ENCODE measurements around the gene AHNAK.

Gene AHNAK

DNA sequence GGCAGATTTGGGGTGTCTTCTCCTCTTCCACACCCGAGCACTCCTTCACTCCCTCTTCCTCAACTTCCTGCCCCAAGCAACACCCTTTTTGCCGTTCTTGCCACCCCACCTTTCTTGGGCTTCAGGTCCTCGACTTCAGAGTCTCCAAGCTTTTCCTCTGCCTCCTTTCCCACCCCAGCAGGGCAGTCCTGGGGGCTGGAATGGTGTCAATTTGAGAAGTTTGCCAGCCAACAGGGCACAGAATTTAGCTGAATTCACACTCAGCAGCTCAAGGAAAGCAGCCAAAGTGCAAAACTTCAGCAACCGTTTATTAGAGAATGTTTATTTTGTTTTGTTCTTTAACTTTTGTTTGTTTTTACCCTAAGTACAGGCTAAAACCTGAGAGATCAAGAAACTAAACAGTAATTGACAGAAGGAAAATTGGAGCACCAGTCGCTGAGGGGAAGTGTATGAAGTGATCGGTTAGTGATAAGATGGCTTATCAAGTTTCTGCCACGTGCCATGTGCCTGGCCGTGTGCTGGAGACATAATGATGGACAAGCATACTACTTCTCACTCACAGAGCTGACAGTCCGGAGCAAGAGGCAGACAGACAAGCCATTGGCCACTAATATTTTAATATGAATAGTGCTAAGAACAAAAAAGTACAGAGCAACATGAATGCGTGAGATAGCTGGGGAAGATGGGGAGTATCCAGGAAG is 44.4 kb downstream of the AHNAK start:
- Histone ChIP-seq H3K27ac (ENCODE audit: extremely low read depth, low read depth, low read length) (no peak overlapping the region), H3K36me3 (ENCODE audit: control insufficient read depth in 2 of 2, insufficient read depth in 1 of 2, low read length in 2 of 2) (no peaks in the 10 kb centered on the region), H3K9me3 (ENCODE audit: control insufficient read depth, insufficient read depth, low read depth, low read length) (no peaks in the 10 kb centered on the region), H3K4me3 (ENCODE audit: low read depth, low read length) (no peak overlapping the region), H3K4me1 (ENCODE audit: control insufficient read depth, insufficient read depth, low read length) (no peaks in the 10 kb centered on the region)
- TF ChIP-seq ZNF529 (tag by site-specific recombination; IDR thresholded peaks at IDR 0.05; ENCODE audit: insufficient replicate concordance) = no peak
- peak; percentile 39; the same call in 1 of the 2 replicates for TF ChIP-seq SP7 (tag by site-specific recombination; IDR thresholded peaks at IDR 0.05)
- ChIA-PET CTCF (interaction anchor here (0.9 kb wide), 1 partner anchor 43 kb away, joined by 3 read pairs; no protein-coding TSS in a partner anchor), POLR2A (no interaction called here)

DNA sequence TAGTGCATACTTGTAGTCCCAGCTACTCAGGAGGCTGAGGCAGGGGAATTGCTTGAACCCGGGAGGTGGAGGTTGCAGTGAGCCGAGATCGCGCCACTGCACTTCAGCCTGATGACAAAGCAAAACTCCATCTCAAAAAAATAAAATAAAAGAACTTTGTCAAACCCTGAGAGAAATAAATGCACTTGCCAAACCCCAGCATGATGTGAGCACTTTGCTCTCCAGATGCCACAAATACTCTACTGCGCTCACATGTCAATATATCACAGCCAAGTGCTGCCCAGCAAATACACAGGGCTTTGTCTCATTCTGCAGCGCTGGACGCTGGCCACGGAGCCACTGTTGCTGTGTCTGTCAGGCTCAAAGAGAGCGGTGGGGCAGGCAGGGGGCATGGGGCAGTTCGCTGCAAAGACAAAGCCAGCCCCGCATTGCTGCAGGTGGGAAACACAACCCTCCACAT is 45.1 kb downstream of the AHNAK start:
- TF ChIP-seq ZFP41 (tag by site-specific recombination; IDR thresholded peaks at IDR 0.05; ENCODE audit: borderline replicate concordance) (no peak), ZNF529 (tag by site-specific recombination; IDR thresholded peaks at IDR 0.05; ENCODE audit: insufficient replicate concordance) (no peak), KLF8 (tag by site-specific recombination; IDR thresholded peaks at IDR 0.05) (no peak), ZNF214 (tag by site-specific recombination; IDR thresholded peaks at IDR 0.05; ENCODE audit: borderline replicate concordance) (no peak), ZNF626 (tag by site-specific recombination; IDR thresholded peaks at IDR 0.05) (no peak), ZIC2 (tag by site-specific recombination; IDR thresholded peaks at IDR 0.05) (no peak), ZNF707 (tag by site-specific recombination; IDR thresholded peaks at IDR 0.05) (no peak), KLF7 (tag by site-specific recombination; IDR thresholded peaks at IDR 0.05; ENCODE audit: borderline replicate concordance) (no peak), ZNF791 (tag by site-specific recombination; IDR thresholded peaks at IDR 0.05) (no peak), GLIS1 (tag by site-specific recombination; IDR thresholded peaks at IDR 0.05) (no peak), OVOL3 (tag by site-specific recombination; IDR thresholded peaks at IDR 0.05) (no peak), ZNF23 (tag by site-specific recombination; IDR thresholded peaks at IDR 0.05; ENCODE audit: borderline replicate concordance) (no peak), ZNF571 (tag by site-specific recombination; IDR thresholded peaks at IDR 0.05) (no peak), ZNF140 (tag by site-specific recombination; IDR thresholded peaks at IDR 0.05) (no peak), ZBTB48 (tag by site-specific recombination; IDR thresholded peaks at IDR 0.05) (no peak), ZNF624 (tag by site-specific recombination; IDR thresholded peaks at IDR 0.05) (no peak)
- TF ChIP-seq, protein P1, sequence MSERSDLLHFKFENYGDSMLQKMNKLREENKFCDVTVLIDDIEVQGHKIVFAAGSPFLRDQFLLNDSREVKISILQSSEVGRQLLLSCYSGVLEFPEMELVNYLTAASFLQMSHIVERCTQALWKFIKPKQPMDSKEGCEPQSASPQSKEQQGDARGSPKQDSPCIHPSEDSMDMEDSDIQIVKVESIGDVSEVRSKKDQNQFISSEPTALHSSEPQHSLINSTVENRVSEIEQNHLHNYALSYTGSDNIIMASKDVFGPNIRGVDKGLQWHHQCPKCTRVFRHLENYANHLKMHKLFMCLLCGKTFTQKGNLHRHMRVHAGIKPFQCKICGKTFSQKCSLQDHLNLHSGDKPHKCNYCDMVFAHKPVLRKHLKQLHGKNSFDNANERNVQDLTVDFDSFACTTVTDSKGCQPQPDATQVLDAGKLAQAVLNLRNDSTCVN (tag by site-specific recombination; optimal IDR thresholded peaks at IDR 0.05) = no peak
- TF ChIP-seq, protein P2, sequence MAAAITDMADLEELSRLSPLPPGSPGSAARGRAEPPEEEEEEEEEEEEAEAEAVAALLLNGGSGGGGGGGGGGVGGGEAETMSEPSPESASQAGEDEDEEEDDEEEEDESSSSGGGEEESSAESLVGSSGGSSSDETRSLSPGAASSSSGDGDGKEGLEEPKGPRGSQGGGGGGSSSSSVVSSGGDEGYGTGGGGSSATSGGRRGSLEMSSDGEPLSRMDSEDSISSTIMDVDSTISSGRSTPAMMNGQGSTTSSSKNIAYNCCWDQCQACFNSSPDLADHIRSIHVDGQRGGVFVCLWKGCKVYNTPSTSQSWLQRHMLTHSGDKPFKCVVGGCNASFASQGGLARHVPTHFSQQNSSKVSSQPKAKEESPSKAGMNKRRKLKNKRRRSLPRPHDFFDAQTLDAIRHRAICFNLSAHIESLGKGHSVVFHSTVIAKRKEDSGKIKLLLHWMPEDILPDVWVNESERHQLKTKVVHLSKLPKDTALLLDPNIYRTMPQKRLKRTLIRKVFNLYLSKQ (tag by site-specific recombination; IDR thresholded peaks at IDR 0.05; ENCODE audit: borderline replicate concordance) = no peak
- H3K4me1 ChIP-seq (ENCODE audit: control insufficient read depth, insufficient read depth, low read length) = no peaks in the 10 kb centered on the region
- POLR2A ChIA-PET = no interaction called here
- no peaks in the 10 kb centered on the region for H3K9me3 ChIP-seq (ENCODE audit: control insufficient read depth, insufficient read depth, low read depth, low read length)
- H3K36me3 ChIP-seq (ENCODE audit: control insufficient read depth in 2 of 2, insufficient read depth in 1 of 2, low read length in 2 of 2) = no peaks in the 10 kb centered on the region
- CTCF ChIA-PET = interaction anchor here (0.9 to 2.5 kb wide), 2 partner anchors 44 to 59 kb away, joined by 3 to 8 read pairs; no protein-coding TSS in a partner anchor
- no peak overlapping the region for H3K4me3 ChIP-seq (ENCODE audit: low read depth, low read length)
- no peak overlapping the region for H3K27ac ChIP-seq (ENCODE audit: extremely low read depth, low read depth, low read length)

DNA sequence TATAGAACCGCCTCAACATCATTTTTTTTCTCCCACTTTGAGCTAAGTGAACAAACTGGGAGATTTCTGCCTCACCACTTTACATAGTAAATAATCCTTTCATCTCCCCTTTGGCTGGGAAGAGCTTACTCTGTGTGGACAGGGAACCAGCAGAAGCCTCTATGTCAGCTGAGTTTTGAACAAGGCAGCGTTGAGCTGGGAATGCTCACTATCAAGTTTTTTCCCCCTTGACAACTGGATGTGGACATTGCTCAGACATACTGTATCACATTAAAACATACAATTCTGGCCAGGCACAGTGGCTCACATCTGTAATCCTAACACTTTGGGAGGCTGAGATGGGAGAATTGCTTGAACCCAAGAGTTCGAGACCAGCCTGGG is 46.0 kb downstream of the AHNAK start:
- Histone ChIP-seq H3K9me3 (ENCODE audit: control insufficient read depth, insufficient read depth, low read depth, low read length) (no peaks in the 10 kb centered on the region), H3K4me3 (ENCODE audit: low read depth, low read length) (no peak overlapping the region), H3K27ac (ENCODE audit: extremely low read depth, low read depth, low read length) (no peak overlapping the region), H3K4me1 (ENCODE audit: control insufficient read depth, insufficient read depth, low read length) (no peaks in the 10 kb centered on the region), H3K36me3 (ENCODE audit: control insufficient read depth in 2 of 2, insufficient read depth in 1 of 2, low read length in 2 of 2) (no peaks in the 10 kb centered on the region)
- POLR2A ChIA-PET = interaction anchor here (0.6 kb wide), 1 partner anchor 43 kb away, joined by 7 read pairs; no protein-coding TSS in a partner anchor
- CTCF ChIA-PET = interaction anchor here (0.7 to 4.7 kb wide), 4 partner anchors 40 to 106 kb away, joined by 3 to 37 read pairs (median 6); no protein-coding TSS in a partner anchor
- TF ChIP-seq ZNF202 (tag by site-specific recombination; IDR thresholded peaks at IDR 0.05; ENCODE audit: borderline replicate concordance) = no peak
- no peak for TF ChIP-seq ZNF747 (tag by site-specific recombination; IDR thresholded peaks at IDR 0.05)
- TF ChIP-seq IKZF3 (tag by site-specific recombination; IDR thresholded peaks at IDR 0.05) = no peak
- TF ChIP-seq, protein P3, sequence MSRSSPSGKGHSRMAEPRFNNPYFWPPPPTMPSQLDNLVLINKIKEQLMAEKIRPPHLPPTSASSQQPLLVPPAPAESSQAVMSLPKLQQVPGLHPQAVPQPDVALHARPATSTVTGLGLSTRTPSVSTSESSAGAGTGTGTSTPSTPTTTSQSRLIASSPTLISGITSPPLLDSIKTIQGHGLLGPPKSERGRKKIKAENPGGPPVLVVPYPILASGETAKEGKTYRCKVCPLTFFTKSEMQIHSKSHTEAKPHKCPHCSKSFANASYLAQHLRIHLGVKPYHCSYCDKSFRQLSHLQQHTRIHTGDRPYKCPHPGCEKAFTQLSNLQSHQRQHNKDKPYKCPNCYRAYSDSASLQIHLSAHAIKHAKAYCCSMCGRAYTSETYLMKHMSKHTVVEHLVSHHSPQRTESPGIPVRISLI (tag by site-specific recombination; IDR thresholded peaks at IDR 0.05) = no peak
- no peak for TF ChIP-seq ZFP69B (tag by site-specific recombination; IDR thresholded peaks at IDR 0.05)
- no peak for TF ChIP-seq ZNF324 (tag by site-specific recombination; IDR thresholded peaks at IDR 0.05)
- no peak for TF ChIP-seq MYNN (tag by site-specific recombination; IDR thresholded peaks at IDR 0.05; ENCODE audit: borderline replicate concordance)
- no peak for TF ChIP-seq ZNF558 (tag by site-specific recombination; IDR thresholded peaks at IDR 0.05)
- TF ChIP-seq RBAK (tag by site-specific recombination; IDR thresholded peaks at IDR 0.05) = no peak

Measured in HEK293 (cell line).